Measurements from ENCODE around the gene PARD3. TPM values are rescaled to one million over a fixed set of nuclear protein-coding genes. Genes with fewer than 3 reads are reported as not detected.

PARD3 gene
- total and polyA plus RNA-seq, 2 donors from 2014 or later, result 21.1 to 47.5 TPM

- Histone ChIP-seq H3K36me3 (ENCODE audit: control insufficient read depth in 2 of 3, insufficient read depth in 3 of 3, low read length in 3 of 3) (peaks cover 0 to 3% (median 2%) of the 10 kb centered on the region in 3 donors), H3K27me3 (ENCODE audit: control insufficient read depth, insufficient read depth, low read length) (no peaks in the 10 kb centered on the region), H3K27ac (ENCODE audit: low read depth in 2 of 2, low read length in 2 of 2) (no peak overlapping the region), H3K9me3 (ENCODE audit: control insufficient read depth in 2 of 3, insufficient read depth in 1 of 3, low read length in 3 of 3) (no peaks in the 10 kb centered on the region), H3K4me3 (ENCODE audit: low read length in 3 of 3) (no peak overlapping the region), H3K9ac (ENCODE audit: low read length in 3 of 3) (no peak overlapping the region), H3K4me1 (ENCODE audit: control insufficient read depth in 2 of 3, insufficient read depth in 2 of 3, low read depth in 1 of 3, low read length in 3 of 3) (no peaks in the 10 kb centered on the region)
- intact Hi-C loops (cut with DNase I), result no loop called here
- FAIRE-seq (no peak), DNase-seq (no peak)
- TF ChIP-seq CTCF (IDR thresholded peaks at IDR 0.05; ENCODE audit: borderline replicate concordance, extremely low read depth, insufficient read depth), result no peak
Measured at GRCh38 chr10:34384372-34384771, 430.7 kb downstream of the PARD3 start.

- intact Hi-C loops (cut with DNase I), result no loop called here
- FAIRE-seq, result no peak
Measured at GRCh38 chr10:34382626-34383025, 432.5 kb downstream of the PARD3 start.

GRCh38 chr10:34380856-34381255 is 434.2 kb downstream of the PARD3 start:
- no peak for FAIRE-seq
- no peaks in the 10 kb centered on the region for H3K27me3 ChIP-seq (ENCODE audit: control insufficient read depth, insufficient read depth, low read length)
- TF ChIP-seq CTCF (IDR thresholded peaks at IDR 0.05; ENCODE audit: borderline replicate concordance, extremely low read depth, insufficient read depth), result no peak
- intact Hi-C loops (cut with DNase I), result no loop called here
- no peak overlapping the region for H3K4me3 ChIP-seq (ENCODE audit: low read length in 3 of 3)
- H3K27ac ChIP-seq (ENCODE audit: low read depth in 2 of 2, low read length in 2 of 2), result no peak overlapping the region
- DNase-seq, result peak in 1 of 5 donors; percentile 30
- H3K9me3 ChIP-seq (ENCODE audit: control insufficient read depth in 2 of 3, insufficient read depth in 1 of 3, low read length in 3 of 3), result no peaks in the 10 kb centered on the region
- H3K4me1 ChIP-seq (ENCODE audit: control insufficient read depth in 2 of 3, insufficient read depth in 2 of 3, low read depth in 1 of 3, low read length in 3 of 3), result no peaks in the 10 kb centered on the region
- no peak overlapping the region for H3K9ac ChIP-seq (ENCODE audit: low read length in 3 of 3)
- H3K36me3 ChIP-seq (ENCODE audit: control insufficient read depth in 2 of 3, insufficient read depth in 3 of 3, low read length in 3 of 3), result peaks cover 2 to 7% (median 3%) of the 10 kb centered on the region in 3 donors

More at GRCh38 chr10:34382626-34383025, 432.5 kb downstream of the PARD3 start:
- Histone ChIP-seq H3K27ac (ENCODE audit: low read depth in 2 of 2, low read length in 2 of 2) (no peak overlapping the region), H3K9ac (ENCODE audit: low read length in 3 of 3) (no peak overlapping the region), H3K27me3 (ENCODE audit: control insufficient read depth, insufficient read depth, low read length) (no peaks in the 10 kb centered on the region), H3K4me1 (ENCODE audit: control insufficient read depth in 2 of 3, insufficient read depth in 2 of 3, low read depth in 1 of 3, low read length in 3 of 3) (no peaks in the 10 kb centered on the region), H3K36me3 (ENCODE audit: control insufficient read depth in 2 of 3, insufficient read depth in 3 of 3, low read length in 3 of 3) (peaks cover 0 to 3% (median 2%) of the 10 kb centered on the region in 3 donors), H3K4me3 (ENCODE audit: low read length in 3 of 3) (no peak overlapping the region), H3K9me3 (ENCODE audit: control insufficient read depth in 2 of 3, insufficient read depth in 1 of 3, low read length in 3 of 3) (no peaks in the 10 kb centered on the region)
- no peak for TF ChIP-seq CTCF (IDR thresholded peaks at IDR 0.05; ENCODE audit: borderline replicate concordance, extremely low read depth, insufficient read depth)
- DNase-seq, result no peak

- no peak for TF ChIP-seq CTCF (IDR thresholded peaks at IDR 0.05; ENCODE audit: borderline replicate concordance, extremely low read depth, insufficient read depth)
- H3K27me3 ChIP-seq (ENCODE audit: control insufficient read depth, insufficient read depth, low read length), result no peaks in the 10 kb centered on the region
- FAIRE-seq, result no peak
Measured at GRCh38 chr10:34378297-34378696, 436.8 kb downstream of the PARD3 start.

More at GRCh38 chr10:34378297-34378696, 436.8 kb downstream of the PARD3 start:
- Histone ChIP-seq H3K9ac (ENCODE audit: low read length in 3 of 3) (no peak overlapping the region), H3K4me3 (ENCODE audit: low read length in 3 of 3) (no peak overlapping the region), H3K4me1 (ENCODE audit: control insufficient read depth in 2 of 3, insufficient read depth in 2 of 3, low read depth in 1 of 3, low read length in 3 of 3) (no peaks in the 10 kb centered on the region), H3K36me3 (ENCODE audit: control insufficient read depth in 2 of 3, insufficient read depth in 3 of 3, low read length in 3 of 3) (peaks cover 2 to 7% (median 3%) of the 10 kb centered on the region in 3 donors), H3K27ac (ENCODE audit: low read depth in 2 of 2, low read length in 2 of 2) (no peak overlapping the region), H3K9me3 (ENCODE audit: control insufficient read depth in 2 of 3, insufficient read depth in 1 of 3, low read length in 3 of 3) (no peaks in the 10 kb centered on the region)
- no peak for DNase-seq
- intact Hi-C loops (cut with DNase I), result no loop called here

Data from kidney (tissue), 14 donors.